ENCODE measurements around the gene PPP3R1.
A peak's percentile ranks its signal among the peaks of the same experiment; 100 is the strongest.
"Not testable (repeated sequence)": the region's sequence is repeated elsewhere in the genome, so short reads cannot be mapped to it uniquely, and the experiment has no call there.

Gene PPP3R1

GRCh38 chr2:68188831-68189230, 63.5 kb downstream of the PPP3R1 start:
- DNase-seq (ENCODE audit: low read depth in 2 of 2) = no peak

GRCh38 chr2:68187329-68187728, 65.0 kb downstream of the PPP3R1 start:
- DNase-seq (ENCODE audit: low read depth in 2 of 2) = no peak

- peak; percentile 24 to 49 for DNase-seq (ENCODE audit: low read depth in 2 of 2)
Observed at GRCh38 chr2:68185541-68186164, 66.7 kb downstream of the PPP3R1 start.

- DNase-seq (ENCODE audit: low read depth in 2 of 2) = no peak
Observed at GRCh38 chr2:68182902-68183301, 69.4 kb downstream of the PPP3R1 start.

GRCh38 chr2:68178954-68179627, 73.2 kb downstream of the PPP3R1 start:
- no peak for DNase-seq (ENCODE audit: low read depth in 2 of 2)

- no peak for DNase-seq (ENCODE audit: low read depth in 2 of 2)
Observed at GRCh38 chr2:68178432-68178831, 73.9 kb downstream of the PPP3R1 start.

GRCh38 chr2:68177541-68177940, 74.8 kb downstream of the PPP3R1 start:
- no peak for DNase-seq (ENCODE audit: low read depth in 2 of 2)

- no peak for DNase-seq (ENCODE audit: low read depth in 2 of 2)
Observed at GRCh38 chr2:68176657-68177056, 75.7 kb downstream of the PPP3R1 start.

GRCh38 chr2:68175210-68175609, 77.1 kb downstream of the PPP3R1 start:
- not testable (repeated sequence) for DNase-seq (ENCODE audit: low read depth in 2 of 2)

GRCh38 chr2:68172990-68173700, 79.2 kb downstream of the PPP3R1 start:
- no peak for DNase-seq (ENCODE audit: low read depth in 2 of 2)

GRCh38 chr2:68172521-68172920, 79.8 kb downstream of the PPP3R1 start:
- DNase-seq (ENCODE audit: low read depth in 2 of 2) = no peak

- no peak for DNase-seq (ENCODE audit: low read depth in 2 of 2)
Observed at GRCh38 chr2:68171684-68172083, 80.6 kb downstream of the PPP3R1 start.

GRCh38 chr2:68171146-68171545, 81.2 kb downstream of the PPP3R1 start:
- no peak for DNase-seq (ENCODE audit: low read depth in 2 of 2)

GRCh38 chr2:68169308-68169707, 83.0 kb downstream of the PPP3R1 start:
- no peak for DNase-seq (ENCODE audit: low read depth in 2 of 2)

GRCh38 chr2:68167186-68167585, 85.1 kb downstream of the PPP3R1 start:
- DNase-seq (ENCODE audit: low read depth in 2 of 2) = no peak

- DNase-seq (ENCODE audit: low read depth in 2 of 2) = no peak
Observed at GRCh38 chr2:68163641-68164040, 88.7 kb downstream of the PPP3R1 start.

GRCh38 chr2:68158134-68158447, 94.2 kb downstream of the PPP3R1 start:
- DNase-seq (ENCODE audit: low read depth in 2 of 2) = no peak

- peak; percentile 94 to 95 for DNase-seq (ENCODE audit: low read depth in 2 of 2)
Observed at GRCh38 chr2:68157402-68158133, 94.8 kb downstream of the PPP3R1 start, which contains the start of gene PNO1. TSS of gene PNO1 (plus strand) at chr2:68157888. CDS start at chr2:68157935, 47 bp downstream.

- no peak for DNase-seq (ENCODE audit: low read depth in 2 of 2)
Observed at GRCh38 chr2:68157002-68157401, 95.3 kb downstream of the PPP3R1 start.

- DNase-seq (ENCODE audit: low read depth in 2 of 2) = no peak
Observed at GRCh38 chr2:68156419-68156818, 95.9 kb downstream of the PPP3R1 start.

- DNase-seq (ENCODE audit: low read depth in 2 of 2) = no peak
Observed at GRCh38 chr2:68155618-68156017, 96.7 kb downstream of the PPP3R1 start.

- DNase-seq (ENCODE audit: low read depth in 2 of 2) = no peak
Observed at GRCh38 chr2:68152681-68153347, 99.5 kb downstream of the PPP3R1 start.
